GM23338 (cell line): ENCODE measurements around the gene TMPRSS6. TPM values are rescaled to one million over a fixed set of nuclear protein-coding genes. Genes with fewer than 3 reads are reported as not detected.

Experiments
- ATAC-seq: fragments of 200-7000 bp; cut with Tn5 transposase; 3 replicates; pipeline ENCODE4 v1.9.1; 2020
- DNase-seq: peaks from one replicate; pipeline ENCODE4 v3.0.0-alpha.2; 2015; ENCODE audit warnings: low spot score
- H2AFZ ChIP-seq: fragments of 200-600 bp; sonication (generic); 2 replicates; pipeline ENCODE4 v1.8.0; 2016; ENCODE audit warnings: antibody characterized with exemption, mild to moderate bottlenecking, moderate library complexity
- H3F3A ChIP-seq: fragments of 200-600 bp; sonication (generic); replicated peaks from 2 replicates; pipeline ENCODE4 v1.8.0; 2017; ENCODE audit warnings: antibody characterized with exemption, mixed run types, low read depth
- H3K27ac ChIP-seq: fragments of 200-600 bp; sonication (generic); 2 replicates; pipeline ENCODE4 v1.6.1; 2016; ENCODE audit warnings: low read depth
- H3K27me3 ChIP-seq: fragments of 200-600 bp; sonication (generic); 2 replicates; pipeline ENCODE4 v1.8.0; 2016; ENCODE audit warnings: mild to moderate bottlenecking, mixed run types, moderate library complexity; ENCODE audit not compliant: insufficient read depth
- H3K36me3 ChIP-seq: fragments of 200-600 bp; sonication (generic); 2 replicates; pipeline ENCODE4 v1.8.0; 2016; ENCODE audit warnings: mild to moderate bottlenecking; ENCODE audit not compliant: insufficient read depth
- H3K4me1 ChIP-seq: fragments of 200-600 bp; sonication (generic); 2 replicates; pipeline ENCODE4 v1.8.0; 2016; ENCODE audit warnings: mild to moderate bottlenecking, moderate library complexity; ENCODE audit not compliant: insufficient read depth
- H3K4me2 ChIP-seq: fragments of 200-600 bp; sonication (generic); 2 replicates; pipeline ENCODE4 v1.7.1; 2017; ENCODE audit warnings: mixed run types
- H3K4me3 ChIP-seq: fragments of 200-600 bp; sonication (generic); 2 replicates; pipeline ENCODE4 v1.6.1; 2016; ENCODE audit warnings: mixed run types
- H3K79me2 ChIP-seq: fragments of 200-600 bp; sonication (generic); replicated peaks from 2 replicates; pipeline ENCODE4 v1.8.0; 2017; ENCODE audit warnings: mild to moderate bottlenecking; ENCODE audit not compliant: insufficient read depth
- H3K9me2 ChIP-seq: fragments of 200-600 bp; sonication (generic); 2 replicates; pipeline ENCODE4 v1.8.0; 2017; ENCODE audit not compliant: insufficient read depth
- H4K20me1 ChIP-seq: fragments of 200-600 bp; sonication (generic); replicated peaks from 2 replicates; pipeline ENCODE4 v1.8.0; 2017; ENCODE audit warnings: mild to moderate bottlenecking; ENCODE audit not compliant: insufficient read depth
- H3K27ac Mint-ChIP-seq: 2 replicates; pipeline ENCODE4 v1.8.0; 2020; ENCODE audit warnings: inconsistent platforms, mild to moderate bottlenecking, moderate library complexity, mixed read lengths
- H3K27me3 Mint-ChIP-seq: 3 replicates; pipeline ENCODE4 v1.8.0; 2022; ENCODE audit warnings: low read depth, mild to moderate bottlenecking, moderate library complexity, mixed read lengths, inconsistent platforms; ENCODE audit not compliant: insufficient read depth, poor library complexity
- H3K36me3 Mint-ChIP-seq: 3 replicates; pipeline ENCODE4 v1.8.0; 2021; ENCODE audit warnings: low read depth, mild to moderate bottlenecking, inconsistent platforms, moderate library complexity, mixed read lengths
- H3K4me1 Mint-ChIP-seq: 3 replicates; pipeline ENCODE4 v1.8.0; 2020; ENCODE audit warnings: mild to moderate bottlenecking, inconsistent platforms, mixed read lengths
- H3K4me3 Mint-ChIP-seq: 3 replicates; pipeline ENCODE4 v1.8.0; 2021; ENCODE audit warnings: moderate library complexity, mild to moderate bottlenecking, inconsistent platforms, mixed read lengths
- H3K9me3 Mint-ChIP-seq: 3 replicates; pipeline ENCODE4 v1.8.0; 2020; ENCODE audit warnings: moderate library complexity, mild to moderate bottlenecking, inconsistent platforms, mixed read lengths
- CREB1 ChIP-seq: fragments of 250-450 bp; sonication (Bioruptor Pico); IDR thresholded peaks from 2 replicates; pipeline ENCODE4 v1.5.0; 2020; ENCODE audit warnings: low read depth, mild to moderate bottlenecking, moderate library complexity
- EZH2 ChIP-seq: fragments of 200-600 bp; sonication (generic); IDR thresholded peaks from one replicate; pipeline ENCODE4 v1.8.0; 2017; ENCODE audit warnings: antibody characterized with exemption, mild to moderate bottlenecking, low read depth; ENCODE audit not compliant: unreplicated experiment
- EZH2phosphoT487 ChIP-seq: fragments of 200-600 bp; sonication (generic); IDR thresholded peaks from one replicate; pipeline ENCODE4 v1.8.1; 2018; ENCODE audit warnings: antibody characterized with exemption; ENCODE audit not compliant: unreplicated experiment
- JUNB ChIP-seq: IDR thresholded peaks from one replicate; pipeline ENCODE4 v1.6.1; 2016; ENCODE audit warnings: antibody characterized with exemption; ENCODE audit not compliant: unreplicated experiment
- NANOG ChIP-seq: IDR thresholded peaks from 2 replicates; pipeline ENCODE4 v1.6.1; 2016; ENCODE audit warnings: antibody characterized with exemption, borderline replicate concordance
- POLR2AphosphoS5 ChIP-seq: IDR thresholded peaks from 2 replicates; pipeline ENCODE4 v1.6.1; 2016; ENCODE audit warnings: antibody characterized with exemption, low read depth
- STAT1 ChIP-seq: IDR thresholded peaks from one replicate; pipeline ENCODE4 v1.6.1; 2016; ENCODE audit warnings: antibody characterized with exemption; ENCODE audit not compliant: unreplicated experiment
- ZNF114 ChIP-seq: fragments of 250-450 bp; sonication (Bioruptor Pico); IDR thresholded peaks from 2 replicates; pipeline ENCODE4 v1.5.0; 2020; ENCODE audit warnings: mild to moderate bottlenecking, moderate library complexity
- ZNF331 ChIP-seq: fragments of 250-450 bp; sonication (Bioruptor Pico); IDR thresholded peaks from 2 replicates; pipeline ENCODE4 v1.5.0; 2020; ENCODE audit warnings: low read depth, mild to moderate bottlenecking, moderate library complexity
- polyA plus RNA-seq: library from polyadenylated mRNA; unstranded; fragments of >200 nt; fragmentation: Nextera tagmentation; extraction: Ambion mirVana; gene quantifications from 2 replicates; pipeline ENCODE4 v1.2.1, GENCODE V29; 2016
- total RNA-seq: library from RNA; depleted of rRNA; stranded (reverse); fragments of >200 nt; shearing (Covaris generic); gene quantifications from 2 replicates; pipeline ENCODE4 v1.2.3, GENCODE V29; 2014
- TF ChIP-seq, protein P1 (sequence below): IDR thresholded peaks from 2 replicates; pipeline ENCODE4 v1.6.1; 2016; ENCODE audit warnings: antibody characterized with exemption
- TF ChIP-seq, protein P2 (sequence below): IDR thresholded peaks from one replicate; pipeline ENCODE4 v1.6.1; 2018; ENCODE audit warnings: antibody characterized with exemption; ENCODE audit not compliant: unreplicated experiment
- TF ChIP-seq, protein P3 (sequence below): fragments of 250-450 bp; sonication (Bioruptor Pico); IDR thresholded peaks from 2 replicates; pipeline ENCODE4 v1.5.0; 2020; ENCODE audit warnings: mild to moderate bottlenecking, moderate library complexity

Gene TMPRSS6
- total and polyA plus RNA-seq, 2 experiments from 2014 or later, result 0.13 TPM; not detected in 1

DNA sequence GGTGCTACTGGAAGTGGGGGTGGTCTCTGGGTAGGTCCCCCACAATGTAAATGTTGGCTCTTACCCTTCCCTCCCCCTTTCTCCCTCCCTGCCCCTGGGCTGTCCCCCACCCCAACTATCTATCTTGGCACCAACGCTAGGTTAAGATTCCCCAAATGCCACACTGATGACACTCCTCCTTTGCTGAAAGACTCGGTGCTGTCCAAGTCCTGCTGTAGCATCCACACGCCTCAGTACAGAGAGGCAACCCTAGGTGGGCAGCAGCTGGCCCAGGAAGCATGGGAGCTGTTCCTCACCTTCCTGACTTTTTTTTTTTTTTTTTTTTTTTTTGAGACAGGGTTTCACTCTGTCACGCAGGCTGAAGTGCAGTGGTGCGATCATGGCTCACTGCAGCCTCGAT lies 61.4 kb downstream of the TMPRSS6 start (continued):
- TF ChIP-seq ZNF114 (CRISPR knock-in tag) (no peak), EZH2 (no peak)
- TF ChIP-seq, protein P1, sequence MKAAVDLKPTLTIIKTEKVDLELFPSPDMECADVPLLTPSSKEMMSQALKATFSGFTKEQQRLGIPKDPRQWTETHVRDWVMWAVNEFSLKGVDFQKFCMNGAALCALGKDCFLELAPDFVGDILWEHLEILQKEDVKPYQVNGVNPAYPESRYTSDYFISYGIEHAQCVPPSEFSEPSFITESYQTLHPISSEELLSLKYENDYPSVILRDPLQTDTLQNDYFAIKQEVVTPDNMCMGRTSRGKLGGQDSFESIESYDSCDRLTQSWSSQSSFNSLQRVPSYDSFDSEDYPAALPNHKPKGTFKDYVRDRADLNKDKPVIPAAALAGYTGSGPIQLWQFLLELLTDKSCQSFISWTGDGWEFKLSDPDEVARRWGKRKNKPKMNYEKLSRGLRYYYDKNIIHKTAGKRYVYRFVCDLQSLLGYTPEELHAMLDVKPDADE, result no peak

DNA sequence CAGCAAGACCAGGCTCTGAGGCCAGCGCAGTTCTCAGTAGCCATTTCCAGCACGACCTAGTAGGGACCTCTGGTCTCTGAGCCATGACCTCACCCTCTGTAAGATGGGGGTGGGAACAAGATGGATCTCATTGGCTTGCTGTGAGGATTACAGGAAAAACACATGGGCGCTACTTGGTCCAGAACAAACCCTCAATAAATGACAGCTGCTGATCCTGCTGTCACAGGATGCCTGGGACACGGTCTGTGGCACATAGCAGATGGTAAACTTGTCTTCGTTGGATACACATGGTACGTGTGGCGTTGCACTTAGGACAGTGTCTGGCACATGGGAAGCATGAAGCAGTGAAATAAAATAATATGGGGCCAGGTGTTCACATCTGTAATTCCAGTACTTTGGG lies 62.5 kb downstream of the TMPRSS6 start:
- Histone ChIP-seq H3K4me2 (no peak overlapping the region), H2AFZ (no peak overlapping the region), H3K27ac (no peak overlapping the region), H3K27me3 (peaks cover 4% of the 10 kb centered on the region; the same call in 1 of the 2 replicates), H3K4me1 (no peaks in the 10 kb centered on the region; the same call in 1 of the 2 replicates), H4K20me1 (no peaks in the 10 kb centered on the region), H3K79me2 (no peaks in the 10 kb centered on the region), H3K4me3 (no peak overlapping the region), H3K36me3 (no peaks in the 10 kb centered on the region), H3K9me2 (no peaks in the 10 kb centered on the region), H3F3A (no peaks in the 10 kb centered on the region)
- H3K27ac Mint-ChIP-seq, result no peak overlapping the region
- ATAC-seq (no peak), DNase-seq (no peak)
- no peaks in the 10 kb centered on the region for H3K36me3 Mint-ChIP-seq
- H3K27me3 Mint-ChIP-seq, result peaks cover 8% of the 10 kb centered on the region
- no peaks in the 10 kb centered on the region; the same call in 2 of the 3 replicates for H3K9me3 Mint-ChIP-seq
- H3K4me3 Mint-ChIP-seq, result no peak overlapping the region
- H3K4me1 Mint-ChIP-seq, result peaks cover 9% of the 10 kb centered on the region
- TF ChIP-seq ZNF331 (CRISPR knock-in tag) (no peak), POLR2AphosphoS5 (no peak), NANOG (no peak), STAT1 (no peak), EZH2 (no peak), CREB1 (CRISPR knock-in tag) (no peak), EZH2phosphoT487 (no peak), JUNB (no peak), ZNF114 (CRISPR knock-in tag) (no peak)
- TF ChIP-seq, protein P1, result no peak
- TF ChIP-seq, protein P2, sequence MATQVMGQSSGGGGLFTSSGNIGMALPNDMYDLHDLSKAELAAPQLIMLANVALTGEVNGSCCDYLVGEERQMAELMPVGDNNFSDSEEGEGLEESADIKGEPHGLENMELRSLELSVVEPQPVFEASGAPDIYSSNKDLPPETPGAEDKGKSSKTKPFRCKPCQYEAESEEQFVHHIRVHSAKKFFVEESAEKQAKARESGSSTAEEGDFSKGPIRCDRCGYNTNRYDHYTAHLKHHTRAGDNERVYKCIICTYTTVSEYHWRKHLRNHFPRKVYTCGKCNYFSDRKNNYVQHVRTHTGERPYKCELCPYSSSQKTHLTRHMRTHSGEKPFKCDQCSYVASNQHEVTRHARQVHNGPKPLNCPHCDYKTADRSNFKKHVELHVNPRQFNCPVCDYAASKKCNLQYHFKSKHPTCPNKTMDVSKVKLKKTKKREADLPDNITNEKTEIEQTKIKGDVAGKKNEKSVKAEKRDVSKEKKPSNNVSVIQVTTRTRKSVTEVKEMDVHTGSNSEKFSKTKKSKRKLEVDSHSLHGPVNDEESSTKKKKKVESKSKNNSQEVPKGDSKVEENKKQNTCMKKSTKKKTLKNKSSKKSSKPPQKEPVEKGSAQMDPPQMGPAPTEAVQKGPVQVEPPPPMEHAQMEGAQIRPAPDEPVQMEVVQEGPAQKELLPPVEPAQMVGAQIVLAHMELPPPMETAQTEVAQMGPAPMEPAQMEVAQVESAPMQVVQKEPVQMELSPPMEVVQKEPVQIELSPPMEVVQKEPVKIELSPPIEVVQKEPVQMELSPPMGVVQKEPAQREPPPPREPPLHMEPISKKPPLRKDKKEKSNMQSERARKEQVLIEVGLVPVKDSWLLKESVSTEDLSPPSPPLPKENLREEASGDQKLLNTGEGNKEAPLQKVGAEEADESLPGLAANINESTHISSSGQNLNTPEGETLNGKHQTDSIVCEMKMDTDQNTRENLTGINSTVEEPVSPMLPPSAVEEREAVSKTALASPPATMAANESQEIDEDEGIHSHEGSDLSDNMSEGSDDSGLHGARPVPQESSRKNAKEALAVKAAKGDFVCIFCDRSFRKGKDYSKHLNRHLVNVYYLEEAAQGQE, result no peak
- TF ChIP-seq, protein P3, sequence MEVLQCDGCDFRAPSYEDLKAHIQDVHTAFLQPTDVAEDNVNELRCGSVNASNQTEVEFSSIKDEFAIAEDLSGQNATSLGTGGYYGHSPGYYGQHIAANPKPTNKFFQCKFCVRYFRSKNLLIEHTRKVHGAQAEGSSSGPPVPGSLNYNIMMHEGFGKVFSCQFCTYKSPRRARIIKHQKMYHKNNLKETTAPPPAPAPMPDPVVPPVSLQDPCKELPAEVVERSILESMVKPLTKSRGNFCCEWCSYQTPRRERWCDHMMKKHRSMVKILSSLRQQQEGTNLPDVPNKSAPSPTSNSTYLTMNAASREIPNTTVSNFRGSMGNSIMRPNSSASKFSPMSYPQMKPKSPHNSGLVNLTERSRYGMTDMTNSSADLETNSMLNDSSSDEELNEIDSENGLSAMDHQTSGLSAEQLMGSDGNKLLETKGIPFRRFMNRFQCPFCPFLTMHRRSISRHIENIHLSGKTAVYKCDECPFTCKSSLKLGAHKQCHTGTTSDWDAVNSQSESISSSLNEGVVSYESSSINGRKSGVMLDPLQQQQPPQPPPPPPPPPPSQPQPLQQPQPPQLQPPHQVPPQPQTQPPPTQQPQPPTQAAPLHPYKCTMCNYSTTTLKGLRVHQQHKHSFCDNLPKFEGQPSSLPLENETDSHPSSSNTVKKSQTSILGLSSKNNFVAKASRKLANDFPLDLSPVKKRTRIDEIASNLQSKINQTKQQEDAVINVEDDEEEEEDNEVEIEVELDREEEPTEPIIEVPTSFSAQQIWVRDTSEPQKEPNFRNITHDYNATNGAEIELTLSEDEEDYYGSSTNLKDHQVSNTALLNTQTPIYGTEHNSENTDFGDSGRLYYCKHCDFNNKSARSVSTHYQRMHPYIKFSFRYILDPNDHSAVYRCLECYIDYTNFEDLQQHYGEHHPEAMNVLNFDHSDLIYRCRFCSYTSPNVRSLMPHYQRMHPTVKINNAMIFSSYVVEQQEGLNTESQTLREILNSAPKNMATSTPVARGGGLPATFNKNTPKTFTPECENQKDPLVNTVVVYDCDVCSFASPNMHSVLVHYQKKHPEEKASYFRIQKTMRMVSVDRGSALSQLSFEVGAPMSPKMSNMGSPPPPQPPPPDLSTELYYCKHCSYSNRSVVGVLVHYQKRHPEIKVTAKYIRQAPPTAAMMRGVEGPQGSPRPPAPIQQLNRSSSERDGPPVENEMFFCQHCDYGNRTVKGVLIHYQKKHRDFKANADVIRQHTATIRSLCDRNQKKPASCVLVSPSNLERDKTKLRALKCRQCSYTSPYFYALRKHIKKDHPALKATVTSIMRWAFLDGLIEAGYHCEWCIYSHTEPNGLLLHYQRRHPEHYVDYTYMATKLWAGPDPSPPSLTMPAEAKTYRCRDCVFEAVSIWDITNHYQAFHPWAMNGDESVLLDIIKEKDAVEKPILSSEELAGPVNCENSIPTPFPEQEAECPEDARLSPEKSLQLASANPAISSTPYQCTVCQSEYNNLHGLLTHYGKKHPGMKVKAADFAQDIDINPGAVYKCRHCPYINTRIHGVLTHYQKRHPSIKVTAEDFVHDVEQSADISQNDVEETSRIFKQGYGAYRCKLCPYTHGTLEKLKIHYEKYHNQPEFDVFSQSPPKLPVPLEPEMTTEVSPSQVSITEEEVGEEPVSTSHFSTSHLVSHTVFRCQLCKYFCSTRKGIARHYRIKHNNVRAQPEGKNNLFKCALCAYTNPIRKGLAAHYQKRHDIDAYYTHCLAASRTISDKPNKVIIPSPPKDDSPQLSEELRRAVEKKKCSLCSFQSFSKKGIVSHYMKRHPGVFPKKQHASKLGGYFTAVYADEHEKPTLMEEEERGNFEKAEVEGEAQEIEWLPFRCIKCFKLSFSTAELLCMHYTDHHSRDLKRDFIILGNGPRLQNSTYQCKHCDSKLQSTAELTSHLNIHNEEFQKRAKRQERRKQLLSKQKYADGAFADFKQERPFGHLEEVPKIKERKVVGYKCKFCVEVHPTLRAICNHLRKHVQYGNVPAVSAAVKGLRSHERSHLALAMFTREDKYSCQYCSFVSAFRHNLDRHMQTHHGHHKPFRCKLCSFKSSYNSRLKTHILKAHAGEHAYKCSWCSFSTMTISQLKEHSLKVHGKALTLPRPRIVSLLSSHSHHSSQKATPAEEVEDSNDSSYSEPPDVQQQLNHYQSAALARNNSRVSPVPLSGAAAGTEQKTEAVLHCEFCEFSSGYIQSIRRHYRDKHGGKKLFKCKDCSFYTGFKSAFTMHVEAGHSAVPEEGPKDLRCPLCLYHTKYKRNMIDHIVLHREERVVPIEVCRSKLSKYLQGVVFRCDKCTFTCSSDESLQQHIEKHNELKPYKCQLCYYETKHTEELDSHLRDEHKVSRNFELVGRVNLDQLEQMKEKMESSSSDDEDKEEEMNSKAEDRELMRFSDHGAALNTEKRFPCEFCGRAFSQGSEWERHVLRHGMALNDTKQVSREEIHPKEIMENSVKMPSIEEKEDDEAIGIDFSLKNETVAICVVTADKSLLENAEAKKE (CRISPR knock-in tag), result no peak
